K562 (cell line): ENCODE results near the gene PKIB. TPM values are rescaled to one million over a fixed set of nuclear protein-coding genes. Genes with fewer than 3 reads are reported as not detected.

Experiments used
- ATAC-seq: fragments of 200-7000 bp; cut with Tn5 transposase; 3 replicates; pipeline ENCODE4 v1.9.1; 2020; ENCODE audit warnings: moderate library complexity
- BruUV-seq: library from RNA; stranded (reverse); fragments of 400-500 nt; replicated peaks from 2 replicates; lab custom pipeline; 2021; lab: Mats Ljungman, UMichigan
- CTCF ChIA-PET: fragments of 300-600 bp; formaldehyde crosslinking; extraction: SDS; loops from one replicate; lab custom pipeline; 2021; ENCODE audit warnings: low intra/inter-chr PET ratio; lab: Yijun Ruan, JAX
- POLR2A ChIA-PET: fragments of 300-600, 350-650 bp; sonication (Branson Sonifier 250); formaldehyde crosslinking; extraction: SDS; loops from one replicate; lab custom pipeline; 2021; ENCODE audit warnings: antibody characterized with exemption, inconsistent platforms; lab: Yijun Ruan, JAX
- DNase-seq, 4 experiments: peaks; one replicate each; pipeline versions ENCODE4 v3.0.0 to v3.0.0-alpha.2; 2011 to 2018; ENCODE audit warnings: low spot score in 3 of 4, mixed read lengths in 3 of 4; ENCODE audit errors: extremely low read depth in 1 of 4
- FAIRE-seq: peaks from 2 replicates; lab custom pipeline; 2011; peaks lifted over from hg19 to GRCh38; lab: Jason Lieb, UNC
- H2AFZ ChIP-seq: 2 replicates; pipeline ENCODE4 v1.6.0; 2011; ENCODE audit warnings: low read depth, low read length, control low read depth, inconsistent platforms
- H3K27ac ChIP-seq: fragments of 200-600 bp; 3 replicates; pipeline ENCODE4 v1.8.0; 2011; ENCODE audit warnings: low read depth, mild to moderate bottlenecking, control low read depth, inconsistent platforms, low read length, moderate library complexity, mixed read lengths; ENCODE audit errors: extremely low read depth
- H3K27me3 ChIP-seq, 2 experiments: fragments of 300-600 bp in 1 of 2; 2 replicates in 1 of 2; 3 replicates in 1 of 2; pipeline versions ENCODE4 v1.6.0 to v1.8.0; 2011; ENCODE audit warnings: inconsistent platforms in 2 of 2, low read length in 2 of 2, mild to moderate bottlenecking in 1 of 2, mixed read lengths in 1 of 2, moderate library complexity in 1 of 2; ENCODE audit not compliant: control insufficient read depth in 2 of 2, insufficient read depth in 2 of 2
- H3K36me3 ChIP-seq: fragments of 300-600 bp; 3 replicates; pipeline ENCODE4 v1.8.0; 2011; ENCODE audit warnings: mild to moderate bottlenecking, low read length, inconsistent platforms; ENCODE audit not compliant: control insufficient read depth, insufficient read depth
- H3K4me1 ChIP-seq, 2 experiments: fragments of 200-600 bp in 1 of 2; replicated peaks in 1 of 2; 2 replicates in 1 of 2; 3 replicates in 1 of 2; pipeline versions ENCODE4 v1.5.1 to v1.8.0; 2011; ENCODE audit warnings: inconsistent platforms in 2 of 2, low read length in 2 of 2, mild to moderate bottlenecking in 1 of 2, mixed read lengths in 1 of 2, moderate library complexity in 1 of 2; ENCODE audit not compliant: control insufficient read depth in 2 of 2, insufficient read depth in 2 of 2
- H3K4me2 ChIP-seq: 2 replicates; pipeline ENCODE4 v1.6.1; 2011; ENCODE audit warnings: low read length, control low read depth, inconsistent platforms, mixed read lengths; ENCODE audit not compliant: insufficient read depth
- H3K4me3 ChIP-seq: fragments of 200-600 bp; sonication (generic), shearing (Covaris generic); 2 replicates; pipeline ENCODE4 v1.5.1; 2016; ENCODE audit warnings: control low read depth, inconsistent platforms
- H3K79me2 ChIP-seq: fragments of 200-600 bp; 3 replicates; pipeline ENCODE4 v1.8.0; 2011; ENCODE audit warnings: low read length, inconsistent platforms; ENCODE audit not compliant: control insufficient read depth, insufficient read depth
- H3K9ac ChIP-seq, 2 experiments: 2 replicates each; pipeline versions ENCODE4 v1.6.0 to v1.6.1; 2011; ENCODE audit warnings: low read depth in 2 of 2, low read length in 2 of 2, control low read depth in 1 of 2, inconsistent platforms in 1 of 2, mild to moderate bottlenecking in 1 of 2, mixed read lengths in 1 of 2; ENCODE audit not compliant: insufficient read depth in 1 of 2
- H3K9me1 ChIP-seq: one replicate; pipeline ENCODE4 v1.6.0; 2011; ENCODE audit warnings: inconsistent platforms, mild to moderate bottlenecking, low read length, moderate library complexity; ENCODE audit not compliant: control insufficient read depth, insufficient read depth
- H3K9me3 ChIP-seq: replicated peaks from 2 replicates; pipeline ENCODE4 v1.5.1; 2011; ENCODE audit warnings: low read depth, low read length, inconsistent platforms; ENCODE audit not compliant: control insufficient read depth, insufficient read depth
- H4K20me1 ChIP-seq: replicated peaks from 2 replicates; pipeline ENCODE4 v1.6.1; 2011; ENCODE audit warnings: low read length, inconsistent platforms, mixed read lengths; ENCODE audit not compliant: control insufficient read depth, insufficient read depth
- ASH1L ChIP-seq: fragments of 450-650 bp; IDR thresholded peaks from 2 replicates; pipeline ENCODE4 v1.6.1; 2018; ENCODE audit warnings: borderline replicate concordance, mild to moderate bottlenecking, low read depth; ENCODE audit not compliant: partially characterized antibody
- ATF3 ChIP-seq, 2 experiments: fragments of 450-650 bp in 1 of 2; sonication (generic) in 1 of 2; formaldehyde crosslinking in 1 of 2; IDR thresholded peaks in 1 of 2; conservative IDR thresholded peaks in 1 of 2; 2 replicates each; pipeline versions ENCODE4 v1.6.1 to v1.8.1; 2016 to 2023; ENCODE audit warnings: mild to moderate bottlenecking in 2 of 2, moderate library complexity in 2 of 2, inconsistent platforms in 1 of 2, missing genetic modification reagents in 1 of 2
- COPS2 ChIP-seq: fragments of 450-650 bp; conservative IDR thresholded peaks from 2 replicates; pipeline ENCODE4 v1.6.1; 2016; ENCODE audit warnings: mild to moderate bottlenecking, moderate library complexity
- FOXJ3 ChIP-seq: sonication (generic); formaldehyde crosslinking; IDR thresholded peaks from 2 replicates; pipeline ENCODE4 v1.4.0; 2020; ENCODE audit warnings: mild to moderate bottlenecking, missing genetic modification reagents
- ILF3 ChIP-seq: fragments of 450-650 bp; IDR thresholded peaks from 2 replicates; pipeline ENCODE4 v1.6.1; 2018; ENCODE audit warnings: antibody characterized with exemption, mild to moderate bottlenecking, moderate library complexity, borderline replicate concordance
- MEIS2 ChIP-seq: fragments of 450-650 bp; IDR thresholded peaks from 2 replicates; pipeline ENCODE4 v1.6.1; 2014; ENCODE audit warnings: mild to moderate bottlenecking; ENCODE audit not compliant: partially characterized antibody
- MNT ChIP-seq, 2 experiments: fragments of 450-650 bp; conservative IDR thresholded peaks; 2 replicates each; pipeline ENCODE4 v1.6.1; 2017; ENCODE audit warnings: mild to moderate bottlenecking in 2 of 2, moderate library complexity in 2 of 2
- MTA1 ChIP-seq: fragments of 450-650 bp; IDR thresholded peaks from 2 replicates; pipeline ENCODE4 v1.6.1; 2017; ENCODE audit warnings: borderline replicate concordance
- NFE2 ChIP-seq: IDR thresholded peaks from 2 replicates; pipeline ENCODE4 v1.6.1; 2014; ENCODE audit warnings: antibody characterized with exemption, low read depth
- OTX1 ChIP-seq: fragments of 450-650 bp; formaldehyde crosslinking; IDR thresholded peaks from 2 replicates; pipeline ENCODE4 v1.4.0; 2022; ENCODE audit warnings: mild to moderate bottlenecking
- POLR2AphosphoS5 ChIP-seq: IDR thresholded peaks from 2 replicates; pipeline ENCODE4 v1.6.1; 2011; ENCODE audit warnings: mild to moderate bottlenecking, low read depth, low read length, moderate library complexity; ENCODE audit not compliant: control insufficient read depth, insufficient read depth
- XRCC5 ChIP-seq: fragments of 200-400 bp; formaldehyde crosslinking; IDR thresholded peaks from 2 replicates; pipeline ENCODE4 v1.6.1; 2017; ENCODE audit warnings: low read depth, mild to moderate bottlenecking, low read length
- ZNF695 ChIP-seq: fragments of 450-650 bp; formaldehyde crosslinking; IDR thresholded peaks from 2 replicates; pipeline ENCODE4 v1.4.0; 2020; ENCODE audit warnings: mild to moderate bottlenecking, moderate library complexity
- WGBS: fragments of 100-300 bp; shearing (Covaris generic); methylation state at CpG from one replicate; pipeline ENCODE4 v1.1.6; 2016; ENCODE audit warnings: low coverage, mixed read lengths; ENCODE audit not compliant: insufficient coverage; ENCODE audit errors: missing lambda C conversion rate; 5-methylcytosine and 5-hydroxymethylcytosine counted together
- in situ Hi-C: fragments of 300-500 bp; cut with MboI; formaldehyde crosslinking; loops from 4 replicates; pipeline ENCODE4 v1.15.0; 2018; ENCODE audit warnings: inconsistent platforms, mixed read lengths
- intact Hi-C: fragments of 100-400 bp; cut with micrococcal nuclease; formaldehyde crosslinking; loops from 2 replicates; pipeline ENCODE4 v1.14.2; 2022
- polyA plus RNA-seq, 8 experiments: library from polyadenylated mRNA; depleted of rRNA in 4 of 8; stranded (reverse) in 5 of 8; unstranded in 3 of 8; fragments of >200 nt; fragmentation: Nextera tagmentation in 2 of 8; fragmentation: Illumina TruSeq in 1 of 8; extraction: Ambion mirVana in 2 of 8; extraction: Trizol in 1 of 8; gene quantifications; 2 replicates each; pipeline versions ENCODE4 v1.2.1 to v1.2.3, GENCODE V29; 2011 to 2014; ENCODE audit warnings: inconsistent platforms in 1 of 8, missing spikeins in 1 of 8
- total RNA-seq, 7 experiments: library from RNA; depleted of rRNA in 6 of 7; stranded (reverse); fragments of >200 nt in 6 of 7; fragmentation: Illumina TruSeq in 2 of 7; extraction: Trizol in 2 of 7; gene quantifications; 2 replicates each; pipeline versions ENCODE4 v1.2.1 to v1.2.3, GENCODE V29; 2011 to 2021; ENCODE audit warnings: low replicate concordance in 1 of 7

PKIB gene
- total and polyA plus RNA-seq, 9 of the 15 experiments (the other 6 are each of a cell fraction or from before 2014, with no cell fraction given), result 14.8 to 37.5 (median 27.4) TPM

GRCh38 chr6:122580737-122581136, 29.5 kb upstream of the PKIB start:
- in situ Hi-C loops (no loop called here), intact Hi-C loops (no loop called here)

GRCh38 chr6:122589115-122589514, 21.1 kb upstream of the PKIB start:
- ChIA-PET POLR2A (interaction anchor here (0.5 kb wide), 1 partner anchor 812 kb away, joined by 3 read pairs; no protein-coding TSS in a partner anchor), CTCF (no interaction called here)
- DNase-seq, result no peak
- Histone ChIP-seq H3K4me2 (no peak overlapping the region), H3K79me2 (no peaks in the 10 kb centered on the region), H4K20me1 (no peaks in the 10 kb centered on the region), H3K4me1 (no peaks in the 10 kb centered on the region), H3K9ac (no peak overlapping the region), H3K27me3 (no peaks in the 10 kb centered on the region)
- intact Hi-C loops, result no loop called here
- no peak for FAIRE-seq
- BruUV-seq, result no TSS peak
- no peak for ATAC-seq
- TF ChIP-seq POLR2AphosphoS5 (no peak), FOXJ3 (CRISPR knock-in tag) (no peak), MNT (conservative IDR thresholded peaks at IDR 0.05) (no peak), ATF3 (IDR thresholded peaks at IDR 0.05) (0 out of 2 replicates have a peak, but pooled peaks have one; percentile 16), ATF3 (CRISPR knock-in tag; conservative IDR thresholded peaks at IDR 0.05) (no peak), MTA1 (no peak), ZNF695 (no peak), ASH1L (no peak), COPS2 (no peak)
- TF ChIP-seq, all 486 proteins: peak for 1
- no peaks in the 10 kb centered on the region for H3K36me3 ChIP-seq
- in situ Hi-C loops, result no loop called here
- no peak overlapping the region for H2AFZ ChIP-seq
- WGBS, result 58% methylated on average over 1 of the region's 1 CpG
- H3K9me3 ChIP-seq, result no peaks in the 10 kb centered on the region
- no peaks in the 10 kb centered on the region for H3K9me1 ChIP-seq
- no peak overlapping the region for H3K27ac ChIP-seq
- no peak overlapping the region for H3K4me3 ChIP-seq

More at GRCh38 chr6:122580737-122581136, 29.5 kb upstream of the PKIB start:
- DNase-seq (peak in 2 of 4 experiments; percentile 10), FAIRE-seq (peak; percentile 35), ATAC-seq (peak; percentile 60)
- H3K79me2 ChIP-seq, result no peaks in the 10 kb centered on the region
- no TSS peak for BruUV-seq
- no peaks in the 10 kb centered on the region for H3K9me1 ChIP-seq
- H3K27me3 ChIP-seq, result no peaks in the 10 kb centered on the region
- CTCF ChIA-PET, result no interaction called here
- H3K9me3 ChIP-seq, result no peaks in the 10 kb centered on the region
- H2AFZ ChIP-seq, result no peak overlapping the region
- H3K9ac ChIP-seq, result no peak overlapping the region
- no peak overlapping the region for H3K4me3 ChIP-seq
- no peak overlapping the region for H3K4me2 ChIP-seq
- H3K27ac ChIP-seq, result no peak overlapping the region
- no peaks in the 10 kb centered on the region for H4K20me1 ChIP-seq
- H3K4me1 ChIP-seq, result no peaks in the 10 kb centered on the region
- 18% methylated on average over 3 of the region's 3 CpGs for WGBS
- POLR2A ChIA-PET, result no interaction called here
- TF ChIP-seq ATF3 (IDR thresholded peaks at IDR 0.05) (peak; percentile 25; the same call in 1 of the 2 replicates), ATF3 (CRISPR knock-in tag; conservative IDR thresholded peaks at IDR 0.05) (no peak), XRCC5 (no peak), NFE2 (peak; percentile 10; the same call in 1 of the 2 replicates), OTX1 (CRISPR knock-in tag) (no peak), MEIS2 (peak; percentile 26), ILF3 (no peak)
- TF ChIP-seq, all 486 proteins: peak for 3
- no peaks in the 10 kb centered on the region for H3K36me3 ChIP-seq
